KG1 (cell line): ENCODE data around the gene PRKAR1B.
"Not testable (repeated sequence)": the region's sequence is repeated elsewhere in the genome, so short reads cannot be mapped to it uniquely, and the experiment has no call there.

Experiments
- DNase-seq: peaks from one replicate; lab custom pipeline; 2025; lab: John Stamatoyannopoulos, UW

PRKAR1B gene

DNA sequence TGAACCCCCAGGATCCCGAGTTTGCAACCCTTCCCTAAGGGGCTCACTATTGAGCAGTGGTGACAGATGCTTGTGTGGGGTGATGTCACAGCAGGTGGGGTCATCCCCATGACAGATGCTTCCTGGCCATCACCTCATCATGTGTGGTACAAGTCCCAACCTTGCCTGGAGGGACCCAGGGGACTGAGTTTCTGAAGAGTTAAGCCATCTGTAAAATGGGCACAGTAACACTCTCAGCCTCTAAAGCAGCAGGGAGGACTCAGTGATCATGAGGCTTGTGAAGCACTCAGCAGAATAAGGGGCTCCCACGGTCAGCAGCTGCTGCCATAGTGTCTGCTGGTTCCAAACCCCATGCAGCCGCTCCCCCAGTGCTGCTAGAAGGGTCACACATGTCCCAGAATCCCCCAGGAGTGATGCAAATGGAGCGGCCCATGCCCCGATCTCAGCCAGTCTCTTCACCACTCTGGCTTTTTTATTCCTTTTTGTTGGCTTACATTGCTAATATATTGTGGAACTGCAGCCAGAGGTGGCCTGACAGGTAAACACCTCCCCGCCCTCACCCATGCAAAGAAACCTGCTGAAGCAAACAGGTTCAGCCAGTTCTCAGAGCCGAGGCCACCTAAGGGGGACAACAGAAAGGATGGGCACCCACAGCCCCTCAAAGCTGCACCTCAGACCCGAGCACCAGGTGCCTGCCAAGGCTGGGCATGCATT is 105.4 kb downstream of the PRKAR1B start:
- DNase-seq, result no peak

DNA sequence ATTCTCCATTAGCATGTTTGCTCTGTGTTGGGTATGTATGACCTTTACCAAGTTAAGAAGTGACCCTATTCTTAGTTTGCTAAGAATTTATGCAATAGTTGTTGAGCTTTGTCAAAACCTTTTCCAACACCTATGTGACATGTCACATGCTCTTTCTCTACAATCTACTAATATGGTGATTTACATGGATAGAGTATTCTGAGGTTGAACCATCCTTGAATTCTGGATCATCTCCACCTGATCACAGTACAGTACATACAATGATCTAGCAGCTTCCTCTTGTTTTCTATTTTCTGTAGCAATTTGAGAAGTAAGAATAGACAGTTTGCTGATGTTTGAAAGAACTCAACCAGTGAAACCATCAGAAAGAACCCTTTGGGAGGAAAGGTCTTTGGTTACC is 106.2 kb downstream of the PRKAR1B start:
- no peak for DNase-seq

DNA sequence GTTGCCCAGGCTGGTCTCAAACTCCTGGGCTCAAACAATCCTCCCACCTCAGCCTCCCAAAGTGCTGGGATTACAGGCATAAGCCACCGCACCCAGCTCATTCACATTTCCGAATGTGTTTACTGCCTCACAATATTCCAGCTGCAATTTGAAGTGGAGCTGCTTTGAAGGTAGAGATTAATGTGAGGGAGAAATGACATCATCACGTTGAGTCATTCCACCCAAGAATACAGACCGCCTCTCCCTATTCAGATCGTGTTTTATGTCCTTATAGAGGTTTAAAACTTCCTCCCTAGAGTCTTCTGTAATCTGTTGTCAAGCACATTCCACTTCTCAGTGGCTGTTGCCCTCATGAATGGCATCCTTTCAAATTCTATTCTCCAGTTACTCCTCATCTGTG is 107.0 kb downstream of the PRKAR1B start:
- no peak for DNase-seq

DNA sequence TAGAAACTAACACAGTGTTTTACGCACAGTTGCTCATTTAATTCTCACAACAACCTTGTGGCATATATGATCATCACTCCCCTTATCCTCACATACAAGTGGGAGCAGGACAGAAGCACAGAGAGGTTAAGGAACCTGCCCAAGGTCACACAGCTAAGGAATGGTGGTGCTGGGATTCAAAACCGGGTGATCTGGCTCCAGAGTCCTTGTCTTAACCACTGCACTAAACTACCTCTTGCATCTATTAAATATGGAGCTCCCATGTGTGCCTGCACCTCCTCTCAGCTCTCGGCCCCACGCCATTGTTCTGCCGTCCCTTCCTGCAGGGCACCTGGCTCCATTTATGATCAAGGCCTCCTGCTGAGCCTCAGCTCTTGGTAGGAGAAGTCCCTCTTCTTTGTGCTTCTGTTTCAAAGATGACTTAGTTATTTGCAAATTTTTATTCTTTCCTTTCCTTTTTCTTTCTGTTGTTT is 107.7 kb downstream of the PRKAR1B start:
- DNase-seq, result no peak

DNA sequence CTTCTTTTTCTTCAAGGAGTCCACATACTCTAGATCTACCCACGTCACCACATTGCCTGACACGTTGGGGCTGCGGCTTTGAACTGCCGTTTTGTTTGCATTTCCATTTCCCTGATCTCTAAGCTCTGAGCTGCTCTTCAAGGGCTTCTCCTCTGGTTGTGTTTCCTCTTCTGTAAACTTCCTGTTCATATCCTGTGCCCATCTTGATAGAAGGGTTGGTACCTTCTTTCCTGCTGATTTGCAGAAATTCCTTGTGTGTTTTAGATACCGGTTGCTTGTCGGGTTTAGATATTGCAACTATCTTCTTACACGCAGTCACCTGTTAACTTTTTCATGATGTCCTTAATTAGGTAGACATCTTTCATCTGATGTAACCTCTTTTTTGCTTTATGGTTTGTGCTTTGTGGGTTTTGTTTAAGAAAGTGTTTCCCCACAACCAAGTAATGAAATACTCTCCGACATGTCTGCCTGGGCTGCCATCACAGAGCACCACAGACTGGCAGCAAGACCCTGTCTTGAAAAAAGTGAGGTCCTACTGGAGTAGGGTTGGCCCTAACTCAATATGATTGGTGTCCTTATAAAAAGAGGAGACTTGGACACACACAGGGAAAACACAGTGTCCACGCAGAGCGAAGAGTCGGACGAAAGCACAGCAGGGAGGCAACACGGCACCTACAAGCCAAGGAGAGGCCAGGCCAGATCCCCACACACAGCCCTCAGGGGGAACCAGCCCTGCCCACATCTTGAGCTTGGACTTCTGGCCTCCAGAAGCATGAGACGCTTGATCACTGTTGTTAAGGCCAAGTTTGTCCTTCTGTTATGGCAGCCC is 108.3 kb downstream of the PRKAR1B start:
- peak; percentile 74 for DNase-seq

DNA sequence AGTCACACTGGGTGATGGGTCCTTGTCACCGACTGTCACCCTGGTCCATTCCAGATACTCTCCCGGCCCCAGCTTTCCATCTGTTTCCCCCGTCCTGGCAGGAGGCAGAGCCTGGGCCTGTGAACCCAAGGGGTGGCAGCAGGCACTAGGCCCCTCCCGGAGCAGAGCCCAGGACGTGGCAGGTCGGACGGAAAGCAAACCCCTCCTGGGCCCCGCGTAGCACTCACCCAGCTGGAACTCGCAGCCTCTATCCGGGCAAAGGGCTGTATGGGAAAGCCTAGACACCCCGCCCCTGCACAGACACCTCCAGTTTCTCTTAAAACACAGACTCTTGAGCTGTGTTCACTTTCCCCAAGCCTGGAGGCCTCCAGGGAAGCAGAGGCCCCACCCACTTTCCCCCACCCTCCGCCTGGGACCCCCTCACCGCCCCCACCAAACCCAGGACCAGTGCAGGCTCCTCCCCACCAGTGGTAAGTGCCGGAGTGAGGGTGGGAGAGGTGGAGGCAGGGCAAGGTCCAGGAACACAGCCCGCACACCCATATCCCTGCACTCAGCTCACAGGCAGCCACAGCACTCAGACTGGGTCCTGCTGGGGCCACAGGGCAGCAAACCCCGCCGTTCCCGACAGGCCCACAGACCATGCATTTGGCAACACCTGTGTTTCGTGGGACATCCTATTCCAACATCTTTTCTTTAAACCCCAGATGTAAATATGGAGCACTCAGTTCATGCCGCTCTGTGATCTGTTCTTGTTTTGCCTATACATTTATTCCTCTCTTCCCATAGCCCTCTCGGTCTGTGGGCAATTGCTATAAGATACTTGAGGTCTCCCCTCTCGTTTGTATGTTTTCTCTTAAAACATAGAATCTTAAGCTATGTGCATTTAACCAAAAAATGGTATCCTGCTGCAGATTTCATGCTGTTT is 109.2 kb downstream of the PRKAR1B start:
- DNase-seq, result no peak

DNA sequence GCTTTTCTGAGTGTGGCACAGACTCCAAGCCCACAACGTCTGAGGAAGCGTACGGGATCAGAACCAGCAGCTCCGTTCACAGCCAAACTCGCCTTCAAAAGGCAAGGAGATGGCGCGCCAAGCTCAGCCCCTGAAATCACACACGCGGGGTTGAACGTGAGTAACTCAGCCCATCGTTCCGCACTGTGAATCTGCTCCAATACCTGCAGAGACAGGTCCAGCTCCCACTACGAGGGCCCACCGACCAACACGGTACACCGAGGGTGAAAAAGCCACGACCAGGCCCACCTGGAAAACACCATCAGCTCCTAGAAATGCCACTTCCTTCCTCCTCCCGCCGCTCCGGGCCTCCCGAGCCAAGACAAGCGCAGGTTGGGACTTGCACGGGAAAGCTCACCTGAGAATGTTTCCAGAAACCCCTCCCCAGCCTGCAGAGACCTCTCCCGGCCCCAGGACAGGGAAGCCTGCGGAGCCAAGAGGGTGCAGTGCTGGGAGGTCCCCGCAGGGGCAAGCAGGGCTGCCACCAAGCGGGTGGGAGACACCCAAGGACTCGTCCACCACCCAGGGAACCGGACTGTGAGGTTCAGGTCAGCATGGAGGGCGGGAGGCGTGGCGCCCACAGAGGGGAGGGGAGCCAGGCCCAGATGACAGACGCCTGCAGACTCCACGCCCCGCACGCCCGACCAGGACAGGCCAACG is 113.5 kb downstream of the PRKAR1B start:
- DNase-seq, result no peak

DNA sequence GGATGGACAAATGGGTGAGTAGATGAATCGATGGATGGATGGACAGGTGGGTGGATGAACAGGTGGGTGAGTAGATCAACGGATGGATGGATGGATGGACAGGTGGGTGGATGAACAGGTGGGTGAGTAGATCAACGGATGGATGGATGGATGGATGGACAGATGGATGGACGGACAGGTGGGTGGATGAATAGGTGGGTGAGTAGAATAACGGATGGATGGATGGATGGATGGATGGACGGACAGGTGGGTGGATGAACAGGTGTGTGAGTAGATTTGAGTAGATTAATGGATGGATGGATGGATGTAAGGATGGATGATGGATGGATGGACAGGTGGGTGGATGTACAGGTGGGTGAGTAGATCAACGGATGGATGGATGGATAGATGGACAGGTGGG is 115.2 kb downstream of the PRKAR1B start:
- not testable (repeated sequence) for DNase-seq

DNA sequence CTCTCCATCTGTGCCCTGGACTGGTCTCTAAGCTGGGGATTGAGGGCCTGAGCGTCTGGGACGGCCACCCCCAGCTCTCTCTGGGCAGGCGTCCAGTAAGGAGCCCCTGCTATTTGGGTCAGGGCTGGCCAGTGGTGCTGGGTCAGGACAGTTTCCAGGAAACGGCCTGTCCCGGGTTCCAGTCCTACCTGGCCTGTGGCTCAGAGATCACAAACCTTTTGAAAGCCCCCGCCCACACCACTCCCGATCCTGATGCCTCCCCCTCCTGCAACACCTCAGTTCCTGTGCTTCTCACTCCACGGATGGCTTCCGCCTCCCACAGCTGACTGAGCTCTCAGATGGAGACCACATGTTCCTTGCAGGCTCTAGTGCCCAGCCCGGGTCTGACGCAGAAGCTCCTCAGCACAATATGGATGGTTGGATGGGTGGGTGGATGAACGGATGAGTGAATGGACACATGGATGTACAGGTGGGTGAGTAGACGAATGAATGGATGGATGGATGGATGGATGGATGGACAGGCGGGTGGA is 115.7 kb downstream of the PRKAR1B start:
- no peak for DNase-seq

DNA sequence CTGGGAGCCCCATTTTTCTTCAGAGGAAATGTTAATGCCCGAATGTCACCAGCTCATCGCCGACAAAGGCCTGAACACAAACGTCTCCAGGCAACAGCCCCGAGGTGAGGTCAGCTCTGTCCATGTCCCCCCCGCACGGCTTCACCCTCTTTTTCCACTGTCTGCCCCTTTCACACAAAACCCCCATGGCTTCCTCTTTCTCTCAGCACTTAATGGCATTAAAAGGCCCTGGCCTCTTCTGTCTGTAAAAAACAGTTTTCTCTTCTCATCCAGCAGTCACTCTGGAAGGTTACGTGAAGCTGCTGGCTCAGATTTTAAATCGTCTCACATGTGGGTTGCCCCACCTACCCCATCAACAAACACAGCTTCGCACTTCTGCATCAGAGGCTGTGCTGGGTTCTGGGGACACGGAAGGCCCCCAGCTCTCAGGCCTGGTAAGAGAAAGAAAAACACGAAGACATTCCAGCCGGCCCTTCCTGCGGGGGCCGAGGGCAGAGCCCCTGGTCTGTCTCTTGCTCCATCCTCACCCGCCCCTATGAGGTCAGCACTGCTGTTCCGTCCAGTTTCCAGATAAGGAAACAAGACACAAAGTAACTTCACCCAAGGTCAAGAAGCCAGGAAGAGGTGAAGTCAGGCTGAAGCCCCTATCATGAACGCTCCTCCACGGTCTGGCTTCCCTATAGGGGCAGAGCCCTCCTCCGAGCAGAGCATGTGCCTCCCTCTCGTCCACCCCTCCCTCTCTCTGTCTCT is 116.4 kb downstream of the PRKAR1B start:
- no peak for DNase-seq

DNA sequence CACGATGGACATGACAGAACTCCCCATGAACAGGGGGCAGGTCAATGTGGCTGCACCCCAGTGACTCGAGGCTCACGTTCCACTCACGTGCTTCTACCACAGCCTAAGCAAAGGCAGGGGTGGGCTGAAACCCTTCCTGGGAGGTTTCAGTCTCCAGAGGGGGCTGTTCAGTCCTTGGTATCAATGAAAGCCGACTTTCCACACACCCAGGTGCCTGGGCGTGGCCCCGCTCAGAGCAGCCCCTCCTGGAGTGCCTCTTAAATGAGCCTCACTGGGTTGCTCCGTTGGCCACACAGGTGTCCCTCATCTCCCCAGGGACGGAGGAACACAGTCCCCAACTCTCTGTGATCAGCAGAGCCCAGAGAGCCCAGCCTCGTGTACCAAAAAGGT is 116.9 kb downstream of the PRKAR1B start:
- DNase-seq, result no peak

DNA sequence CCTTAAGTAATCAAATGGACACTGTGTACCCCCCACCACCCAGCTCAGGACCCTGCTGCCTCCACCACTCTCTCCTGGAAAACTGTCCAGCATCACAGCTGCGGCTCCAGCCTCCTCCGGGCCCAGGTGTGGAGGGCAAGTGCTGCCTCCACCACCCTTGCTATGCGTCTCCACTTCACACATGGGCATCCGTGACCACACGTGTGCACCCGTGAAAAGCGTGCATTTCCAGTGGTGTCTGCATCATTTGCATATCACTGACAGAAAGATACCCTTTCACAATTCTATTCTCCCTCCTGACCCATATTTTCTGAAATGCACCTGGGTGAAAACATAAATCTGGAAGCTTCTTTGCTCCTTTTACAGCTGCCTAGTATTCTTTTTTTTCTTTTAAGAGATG is 117.7 kb downstream of the PRKAR1B start:
- DNase-seq, result no peak

DNA sequence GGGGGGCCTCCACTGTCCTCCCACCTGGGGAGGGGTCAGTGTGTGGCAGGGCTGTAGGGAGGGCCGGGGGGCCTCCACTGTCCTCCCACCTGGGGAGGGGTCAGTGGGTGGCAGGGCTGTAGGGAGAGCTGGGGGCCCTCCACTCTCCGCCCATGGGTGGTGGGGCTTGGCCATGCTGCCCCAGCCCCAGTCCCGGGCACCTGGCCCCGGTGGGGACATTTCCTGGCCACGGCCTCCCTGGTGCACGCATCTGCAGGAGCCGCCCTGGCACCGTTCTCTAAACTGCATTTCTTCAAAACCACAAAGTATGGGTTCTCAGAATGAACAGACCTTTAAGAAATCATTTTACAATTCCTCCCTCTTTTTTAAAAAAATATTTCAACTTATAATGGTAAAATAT is 118.1 kb downstream of the PRKAR1B start:
- DNase-seq, result no peak

DNA sequence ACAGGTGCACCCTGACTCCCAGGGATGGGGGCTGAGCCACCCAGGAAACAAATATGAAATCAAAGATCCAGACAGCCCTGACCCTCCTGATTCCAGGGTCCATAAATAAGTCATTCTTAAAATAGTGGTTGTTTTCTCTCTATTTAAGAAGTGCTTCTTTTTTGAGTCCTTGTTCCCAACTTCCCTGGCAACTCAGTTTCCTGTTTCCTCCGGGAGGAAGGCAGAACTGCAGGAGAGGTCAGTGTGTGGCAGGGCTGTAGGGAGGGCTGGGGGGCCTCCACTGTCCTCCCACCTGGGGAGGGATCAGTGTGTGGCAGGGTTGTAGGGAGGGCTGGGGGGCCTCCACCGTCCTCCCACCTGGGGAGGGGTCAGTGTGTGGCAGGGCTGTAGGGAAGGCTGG is 118.7 kb downstream of the PRKAR1B start:
- no peak for DNase-seq

DNA sequence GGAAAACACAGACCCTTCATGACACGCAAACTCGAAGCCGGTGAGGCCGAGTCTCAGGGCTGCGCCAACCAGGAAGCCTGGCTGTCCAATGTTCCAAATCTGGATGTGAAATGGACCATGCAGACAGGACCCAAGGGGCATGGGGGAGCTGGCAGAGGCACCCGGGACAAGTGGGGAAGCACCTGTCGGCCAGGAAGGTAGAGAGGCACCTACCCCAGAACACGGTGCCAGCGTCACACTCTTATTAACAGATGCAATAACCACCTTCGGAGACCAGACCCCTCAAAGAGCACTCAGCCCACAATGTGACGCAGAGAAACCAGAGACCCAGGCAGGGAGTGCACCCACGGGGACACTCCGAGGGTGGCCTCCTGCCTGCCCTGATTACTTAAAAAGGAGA is 119.1 kb downstream of the PRKAR1B start:
- no peak for DNase-seq

DNA sequence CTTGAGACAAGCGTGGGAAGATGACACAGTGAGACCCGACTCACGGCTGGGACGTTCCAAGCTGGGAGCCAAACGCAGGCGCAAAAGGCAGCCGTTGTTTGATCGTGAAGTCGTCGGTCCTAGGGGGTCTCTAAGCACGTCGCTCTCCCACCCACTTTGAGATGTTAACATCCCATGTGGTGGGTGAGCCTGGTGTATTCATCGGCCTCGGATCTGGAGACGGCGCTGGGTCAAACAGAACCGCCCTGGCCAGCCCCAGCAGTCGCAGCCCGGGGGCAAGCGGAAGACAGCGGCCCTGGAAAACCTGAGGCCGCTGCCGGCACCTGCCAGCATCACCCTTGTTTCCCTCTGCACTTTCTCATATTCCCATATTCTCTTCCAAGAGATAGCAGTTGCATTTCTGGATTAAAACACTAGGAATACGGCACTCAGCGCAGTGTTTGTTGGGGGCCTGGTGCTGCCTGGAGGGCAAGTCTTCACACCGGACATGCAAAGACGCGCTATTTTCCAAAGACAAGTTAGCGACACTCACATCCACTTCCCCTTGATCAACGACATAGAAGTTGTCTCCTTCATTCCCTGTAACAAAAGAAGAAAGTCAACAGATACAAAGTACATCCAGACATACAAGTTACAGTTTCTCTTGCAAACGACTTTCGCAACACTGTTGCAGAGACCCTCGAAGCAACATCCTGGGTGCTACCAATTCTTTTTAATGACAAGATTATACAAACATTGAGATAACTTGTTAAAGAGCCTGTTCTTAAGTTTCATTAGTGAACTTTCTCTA is 121.2 kb downstream of the PRKAR1B start:
- DNase-seq, result no peak

DNA sequence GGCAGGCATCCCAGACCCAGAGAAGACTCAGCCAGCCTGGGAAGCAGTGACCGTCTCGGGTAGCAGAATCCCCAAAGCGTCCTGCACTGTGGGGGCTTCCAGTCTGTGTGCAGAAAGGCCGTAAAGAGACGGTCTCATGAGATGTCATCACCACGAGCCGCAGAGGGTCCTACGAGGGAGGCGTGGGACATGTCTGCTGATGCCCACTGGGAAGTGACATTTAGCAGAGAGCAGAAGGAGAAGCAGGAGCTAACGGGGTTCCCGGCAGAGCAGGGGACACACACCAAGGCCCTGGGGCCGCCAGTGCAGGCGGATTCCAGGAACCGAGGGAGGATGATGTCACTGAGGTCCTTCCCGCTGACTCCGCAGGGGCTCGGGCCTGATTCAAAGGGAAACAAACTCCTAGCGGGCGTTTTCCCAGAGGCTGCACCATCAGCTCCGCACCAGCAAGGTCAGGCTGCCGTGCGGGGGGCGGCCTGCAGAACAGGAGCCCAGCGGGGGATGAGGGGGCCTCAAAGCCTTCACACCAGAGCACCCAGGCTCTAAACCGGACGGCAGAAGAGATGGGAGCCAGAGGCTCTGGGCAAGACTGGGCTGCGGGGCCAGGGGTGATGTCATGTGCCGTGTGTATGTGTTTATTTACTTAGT is 122.1 kb downstream of the PRKAR1B start:
- no peak for DNase-seq

DNA sequence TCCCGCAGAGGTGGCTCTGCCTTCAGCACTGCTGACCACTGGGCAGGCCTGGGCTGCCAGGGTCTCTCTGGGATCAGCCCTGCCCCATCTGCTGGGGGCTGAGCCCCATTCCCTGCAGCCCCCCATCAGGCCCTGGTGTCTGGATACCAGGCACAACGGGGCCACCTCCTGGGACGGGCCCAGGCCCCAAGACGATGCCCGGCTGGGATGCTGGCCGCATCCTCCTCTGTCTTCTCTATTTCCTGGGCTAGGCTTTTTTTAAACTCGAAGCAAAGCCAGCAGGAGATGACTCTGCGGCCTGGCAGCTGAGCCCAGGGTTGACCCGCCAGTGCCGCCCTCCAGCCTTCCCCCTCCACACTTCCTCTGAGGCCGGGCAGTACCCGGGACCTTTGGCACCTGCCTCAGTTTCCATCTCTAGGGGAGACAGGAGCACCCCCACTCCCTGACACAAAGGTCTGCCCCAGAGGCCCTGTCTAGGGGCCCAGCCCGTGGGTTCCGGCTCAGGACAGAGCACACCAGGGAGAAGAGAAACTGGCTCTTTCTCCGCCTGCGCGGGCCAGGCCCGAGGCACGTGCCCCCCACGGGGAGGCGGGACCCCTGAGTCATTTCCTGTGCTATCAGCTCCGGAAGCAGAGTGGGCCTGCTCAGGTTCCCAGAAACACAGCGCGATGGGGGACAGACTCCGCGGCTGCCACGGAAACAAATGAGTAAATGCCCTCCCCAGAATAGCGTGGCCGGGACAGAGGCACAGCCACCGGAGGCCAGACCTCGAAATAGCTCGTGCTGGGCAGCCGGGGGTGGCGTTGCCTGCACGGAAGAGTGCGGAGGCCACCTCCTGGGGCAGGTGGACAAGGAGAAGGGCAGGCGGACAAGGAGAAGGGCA is 122.8 kb downstream of the PRKAR1B start:
- peak; percentile 82 for DNase-seq
